Psoas muscle (tissue), 8 donors: ENCODE data around the gene HNF1B. TPM values are rescaled to one million over a fixed set of nuclear protein-coding genes. Genes with fewer than 3 reads are reported as not detected.

Experiments used
- ATAC-seq, 4 donors: fragments of 200-7000 bp; cut with Tn5 transposase; one replicate each; pipeline ENCODE4 v1.9.1; 2020; ENCODE audit warnings: moderate library complexity in 3 of 4, mild to moderate bottlenecking in 2 of 4
- DNase-seq, 2 donors: peaks; one replicate each; pipeline ENCODE4 v3.0.0-alpha.2; 2020
- H3K27ac ChIP-seq: fragments of 200-600 bp; one replicate; pipeline ENCODE4 v1.8.0; 2022
- H3K27me3 ChIP-seq, 3 donors: fragments of 200-600 bp in 1 of 3; one replicate each; pipeline versions ENCODE4 v1.6.1 to v1.8.0; 2013 to 2022; ENCODE audit warnings: low read length in 2 of 3, mild to moderate bottlenecking in 2 of 3, moderate library complexity in 1 of 3; ENCODE audit not compliant: insufficient read depth in 3 of 3
- H3K36me3 ChIP-seq, 2 donors: fragments of 200-600 bp in 1 of 2; one replicate each; pipeline versions ENCODE4 v1.6.1 to v1.8.0; 2013 to 2022; ENCODE audit warnings: low read depth in 1 of 2, mild to moderate bottlenecking in 1 of 2, moderate library complexity in 1 of 2; ENCODE audit not compliant: insufficient read depth in 1 of 2
- H3K4me1 ChIP-seq: fragments of 200-600 bp; one replicate; pipeline ENCODE4 v1.8.0; 2022
- H3K4me3 ChIP-seq: fragments of 200-600 bp; one replicate; pipeline ENCODE4 v1.8.0; 2022; ENCODE audit warnings: mild to moderate bottlenecking
- H3K9me3 ChIP-seq: fragments of 200-600 bp; one replicate; pipeline ENCODE4 v1.8.0; 2022
- WGBS, 3 donors: extraction: QIAGEN DNeasy Blood & Tissue Kit; methylation state at CpG; one replicate each; pipeline versions ENCODE4 v1.1.6 to v1.1.7; 2013; 5-methylcytosine and 5-hydroxymethylcytosine counted together
- intact Hi-C, 2 donors: fragments of 100-400 bp; cut with DNase I; formaldehyde crosslinking; loops; one replicate each; pipeline versions ENCODE4 v1.11.0 to v1.14.2; 2022
- polyA plus RNA-seq, 3 donors: library from polyadenylated mRNA; stranded (reverse); fragments of 200-250 nt; gene quantifications; one replicate each; pipeline ENCODE4 v1.2.3, GENCODE V29; 2013
- total RNA-seq, 4 donors: library from RNA; stranded (reverse); fragmentation: NEBNext Ultra II Directional in 2 of 4; extraction: Animal tissue kit (Norgen Biotek cat#: 25700) in 2 of 4; gene quantifications; one replicate each; pipeline versions ENCODE4 v1.2.1 to v1.2.4, GENCODE V29; 2021 to 2023
- TF ChIP-seq, protein P1 (sequence below): fragments of 200-600 bp; IDR thresholded peaks from one replicate; pipeline ENCODE4 v1.8.0; 2022; ENCODE audit warnings: antibody characterized with exemption
- donor health status: healthy with polysubstance abuse.
- donor health status: DM: no; HTN: no; CAD: no; lungs with moderate emphysema.
- donor health status: Bipolar disorder and iron deficiency.
- donor health status: healthy.
- donor health status: DM: yes; HTN: yes; CAD: no.
- donor health status: DM: no; HTN: no; CAD: no.
- donor health status: DM: no; HTN: no; CAD: no.
- donor health status: DM: yes; HTN: yes; CAD: no.

The HNF1B gene
- total and polyA plus RNA-seq, 7 donors: 0.03 TPM; not detected in 6

DNA sequence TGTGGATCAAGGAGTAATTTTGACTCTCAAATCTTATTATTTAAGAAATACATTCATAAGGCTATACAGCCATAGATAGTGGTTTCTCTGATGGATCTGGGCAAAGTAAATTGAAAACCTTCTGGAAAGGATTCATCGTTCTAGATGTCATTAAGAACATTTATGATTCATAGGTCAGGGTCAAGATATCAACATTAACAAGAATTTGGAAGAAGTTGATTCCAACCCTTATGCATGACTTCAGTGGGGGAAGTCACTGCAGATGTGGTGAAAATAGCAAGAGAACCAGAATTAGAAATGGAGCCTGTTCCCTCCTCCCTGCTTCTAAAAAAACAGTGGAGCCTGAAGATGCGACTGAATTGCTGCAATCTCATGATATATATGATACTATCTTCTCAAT lies 36.6 kb upstream of the HNF1B start:
- Histone ChIP-seq H3K4me3 (no peak overlapping the region), H3K9me3 (no peaks in the 10 kb centered on the region), H3K4me1 (no peaks in the 10 kb centered on the region), H3K27me3 (no peaks in the 10 kb centered on the region), H3K27ac (no peak overlapping the region), H3K36me3 (no peaks in the 10 kb centered on the region)
- WGBS, 3 donors: 77 to 83% (median 81%) methylated on average over 2 of the region's 2 CpGs
- ATAC-seq (no peak), DNase-seq (no peak)
- TF ChIP-seq, protein P1, sequence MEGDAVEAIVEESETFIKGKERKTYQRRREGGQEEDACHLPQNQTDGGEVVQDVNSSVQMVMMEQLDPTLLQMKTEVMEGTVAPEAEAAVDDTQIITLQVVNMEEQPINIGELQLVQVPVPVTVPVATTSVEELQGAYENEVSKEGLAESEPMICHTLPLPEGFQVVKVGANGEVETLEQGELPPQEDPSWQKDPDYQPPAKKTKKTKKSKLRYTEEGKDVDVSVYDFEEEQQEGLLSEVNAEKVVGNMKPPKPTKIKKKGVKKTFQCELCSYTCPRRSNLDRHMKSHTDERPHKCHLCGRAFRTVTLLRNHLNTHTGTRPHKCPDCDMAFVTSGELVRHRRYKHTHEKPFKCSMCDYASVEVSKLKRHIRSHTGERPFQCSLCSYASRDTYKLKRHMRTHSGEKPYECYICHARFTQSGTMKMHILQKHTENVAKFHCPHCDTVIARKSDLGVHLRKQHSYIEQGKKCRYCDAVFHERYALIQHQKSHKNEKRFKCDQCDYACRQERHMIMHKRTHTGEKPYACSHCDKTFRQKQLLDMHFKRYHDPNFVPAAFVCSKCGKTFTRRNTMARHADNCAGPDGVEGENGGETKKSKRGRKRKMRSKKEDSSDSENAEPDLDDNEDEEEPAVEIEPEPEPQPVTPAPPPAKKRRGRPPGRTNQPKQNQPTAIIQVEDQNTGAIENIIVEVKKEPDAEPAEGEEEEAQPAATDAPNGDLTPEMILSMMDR: no peak
- intact Hi-C loops: no loop called here

GRCh38 chr17:37779554-37779953 lies 34.7 kb upstream of the HNF1B start:
- intact Hi-C loops: no loop called here
- Histone ChIP-seq H3K4me3 (no peak overlapping the region), H3K4me1 (no peaks in the 10 kb centered on the region)

DNA sequence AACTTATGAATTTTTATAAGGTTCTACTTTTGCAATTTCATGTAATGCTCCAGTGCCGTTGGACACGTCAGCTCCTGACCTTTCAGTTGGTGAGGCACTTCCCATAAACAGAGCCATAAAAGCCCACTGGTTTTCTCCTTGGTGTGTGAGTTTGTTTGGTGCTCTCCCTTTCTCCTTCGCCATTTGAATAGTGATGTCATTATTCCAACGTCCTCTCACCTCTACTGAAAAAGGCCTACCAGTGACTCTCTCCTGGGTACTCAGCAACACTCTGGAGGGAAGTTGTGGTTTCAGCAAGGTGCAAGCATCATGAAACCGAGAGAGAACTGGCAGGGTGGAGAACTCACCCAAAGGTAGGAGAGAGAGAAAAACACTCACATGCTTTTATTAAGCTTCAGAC lies 29.6 kb upstream of the HNF1B start:
- H3K27me3 ChIP-seq: peaks cover 0 to 8% (median 1%) of the 10 kb centered on the region in 3 donors
- WGBS, 3 donors: 53 to 55% (median 55%) methylated on average over 5 of the region's 5 CpGs
- no peaks in the 10 kb centered on the region for H3K36me3 ChIP-seq
- intact Hi-C loops: no loop called here
- H3K4me1 ChIP-seq: no peaks in the 10 kb centered on the region
- H3K9me3 ChIP-seq: no peaks in the 10 kb centered on the region
- no peak overlapping the region for H3K27ac ChIP-seq
- TF ChIP-seq, protein P1: no peak
- H3K4me3 ChIP-seq: no peak overlapping the region
- ATAC-seq (no peak), DNase-seq (no peak)

More at GRCh38 chr17:37779554-37779953, 34.7 kb upstream of the HNF1B start:
- DNase-seq (no peak), ATAC-seq (no peak)
- H3K27ac ChIP-seq: no peak overlapping the region
- 70 to 72% (median 71%) methylated on average over 4 of the region's 4 CpGs for WGBS, 3 donors
- no peaks in the 10 kb centered on the region for H3K27me3 ChIP-seq
- no peaks in the 10 kb centered on the region for H3K9me3 ChIP-seq
- TF ChIP-seq, protein P1: no peak
- H3K36me3 ChIP-seq: no peaks in the 10 kb centered on the region

- ATAC-seq (no peak), DNase-seq (no peak)
- Histone ChIP-seq H3K9me3 (no peaks in the 10 kb centered on the region), H3K27ac (no peak overlapping the region), H3K36me3 (no peaks in the 10 kb centered on the region), H3K27me3 (peaks cover 0 to 8% (median 5%) of the 10 kb centered on the region in 3 donors), H3K4me3 (no peak overlapping the region), H3K4me1 (no peaks in the 10 kb centered on the region)
- intact Hi-C loops: no loop called here
- TF ChIP-seq, protein P1: no peak
- 87 to 97% (median 88%) methylated on average over 2 of the region's 2 CpGs for WGBS, 3 donors
Measured at GRCh38 chr17:37772982-37773381, 28.1 kb upstream of the HNF1B start.
